K562 (cell line): Measurements from ENCODE around the gene ANKRD6.

Experiments
- FOXA3 ChIP-seq, 2 experiments: fragments of 450-650 bp in 1 of 2; sonication (generic) in 1 of 2; formaldehyde crosslinking; IDR thresholded peaks in 1 of 2; conservative IDR thresholded peaks in 1 of 2; 2 replicates each; pipeline versions ENCODE4 v1.4.0 to v1.8.0; 2020 to 2022; ENCODE audit warnings: mild to moderate bottlenecking in 2 of 2, missing genetic modification reagents in 1 of 2
- HDAC6 ChIP-seq: IDR thresholded peaks from 2 replicates; pipeline ENCODE4 v1.6.1; 2012; ENCODE audit warnings: low read depth, mild to moderate bottlenecking, control low read depth, inconsistent platforms, low read length, moderate library complexity
- SP2 ChIP-seq: IDR thresholded peaks from 2 replicates; pipeline ENCODE4 v1.6.1; 2011; ENCODE audit warnings: mild to moderate bottlenecking, low read depth, low read length, moderate library complexity; ENCODE audit not compliant: poor library complexity, severe bottlenecking; ENCODE audit errors: extremely low read depth
- TSC22D4 ChIP-seq: fragments of 450-650 bp; IDR thresholded peaks from 2 replicates; pipeline ENCODE4 v1.6.1; 2016; ENCODE audit warnings: missing genetic modification characterization, missing biosample characterization, control low read depth
- ZFP30 ChIP-seq: fragments of 250-450 bp; sonication (Bioruptor Pico); IDR thresholded peaks from 2 replicates; pipeline ENCODE4 v1.8.0; 2022; ENCODE audit warnings: moderate library complexity, mild to moderate bottlenecking, inconsistent platforms, borderline replicate concordance
- ZNF212 ChIP-seq: fragments of 450-650 bp; formaldehyde crosslinking; IDR thresholded peaks from 2 replicates; pipeline ENCODE4 v1.4.0; 2020; ENCODE audit warnings: mild to moderate bottlenecking
- ZNF24 ChIP-seq: fragments of 450-650 bp; IDR thresholded peaks from 2 replicates; pipeline ENCODE4 v1.6.1; 2016
- TF ChIP-seq, protein P1 (sequence below), 3 experiments: IDR thresholded peaks in 2 of 3; conservative IDR thresholded peaks in 1 of 3; 2 replicates each; pipeline ENCODE4 v1.5.1; 2011 to 2012; ENCODE audit warnings: low read length in 3 of 3, mild to moderate bottlenecking in 3 of 3, control low read depth in 2 of 3, improper control_type of control experiment in 1 of 3, inconsistent platforms in 1 of 3, low read depth in 1 of 3, mixed read lengths in 1 of 3, moderate library complexity in 1 of 3; ENCODE audit not compliant: insufficient read depth in 2 of 3
- TF ChIP-seq, protein P2 (sequence below): fragments of 450-650 bp; IDR thresholded peaks from 2 replicates; pipeline ENCODE4 v1.6.1; 2017; ENCODE audit warnings: antibody characterized with exemption, mild to moderate bottlenecking

DNA sequence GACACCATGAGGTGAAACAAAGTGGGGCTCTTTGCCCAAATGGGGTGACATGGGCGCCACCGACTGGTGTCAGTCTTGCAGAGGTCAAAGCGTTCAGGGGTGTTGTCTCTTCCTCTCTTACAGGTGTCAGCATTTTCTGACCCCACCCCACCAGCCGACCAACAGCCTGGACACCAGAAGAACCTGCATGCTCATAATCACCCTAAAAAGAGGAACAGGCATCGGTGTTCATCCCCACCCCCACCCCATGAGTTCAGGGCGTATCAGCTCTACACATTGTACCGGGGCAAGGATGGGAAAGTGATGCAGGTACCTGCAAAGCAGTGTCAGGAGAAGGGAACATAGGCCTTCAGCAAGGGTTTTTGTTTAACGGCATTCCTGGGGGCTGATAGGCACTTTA, 190.8 kb downstream of the ANKRD6 start:
- TF ChIP-seq ZNF212 (CRISPR knock-in tag) (no peak), ZNF24 (no peak), TSC22D4 (tag) (no peak), SP2 (no peak), HDAC6 (no peak), FOXA3 (CRISPR knock-in tag; conservative IDR thresholded peaks at IDR 0.05 in 1 of 2, IDR thresholded peaks at IDR 0.05 in 1 of 2) (no peak), ZFP30 (CRISPR knock-in tag) (no peak)
- TF ChIP-seq, protein P1, sequence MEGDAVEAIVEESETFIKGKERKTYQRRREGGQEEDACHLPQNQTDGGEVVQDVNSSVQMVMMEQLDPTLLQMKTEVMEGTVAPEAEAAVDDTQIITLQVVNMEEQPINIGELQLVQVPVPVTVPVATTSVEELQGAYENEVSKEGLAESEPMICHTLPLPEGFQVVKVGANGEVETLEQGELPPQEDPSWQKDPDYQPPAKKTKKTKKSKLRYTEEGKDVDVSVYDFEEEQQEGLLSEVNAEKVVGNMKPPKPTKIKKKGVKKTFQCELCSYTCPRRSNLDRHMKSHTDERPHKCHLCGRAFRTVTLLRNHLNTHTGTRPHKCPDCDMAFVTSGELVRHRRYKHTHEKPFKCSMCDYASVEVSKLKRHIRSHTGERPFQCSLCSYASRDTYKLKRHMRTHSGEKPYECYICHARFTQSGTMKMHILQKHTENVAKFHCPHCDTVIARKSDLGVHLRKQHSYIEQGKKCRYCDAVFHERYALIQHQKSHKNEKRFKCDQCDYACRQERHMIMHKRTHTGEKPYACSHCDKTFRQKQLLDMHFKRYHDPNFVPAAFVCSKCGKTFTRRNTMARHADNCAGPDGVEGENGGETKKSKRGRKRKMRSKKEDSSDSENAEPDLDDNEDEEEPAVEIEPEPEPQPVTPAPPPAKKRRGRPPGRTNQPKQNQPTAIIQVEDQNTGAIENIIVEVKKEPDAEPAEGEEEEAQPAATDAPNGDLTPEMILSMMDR (IDR thresholded peaks at IDR 0.05 in 2 of 3, conservative IDR thresholded peaks at IDR 0.05 in 1 of 3; ENCODE audit: insufficient read depth in 2 of 3, low read depth in 1 of 3, low read length in 3 of 3): no peak
- TF ChIP-seq, protein P2, sequence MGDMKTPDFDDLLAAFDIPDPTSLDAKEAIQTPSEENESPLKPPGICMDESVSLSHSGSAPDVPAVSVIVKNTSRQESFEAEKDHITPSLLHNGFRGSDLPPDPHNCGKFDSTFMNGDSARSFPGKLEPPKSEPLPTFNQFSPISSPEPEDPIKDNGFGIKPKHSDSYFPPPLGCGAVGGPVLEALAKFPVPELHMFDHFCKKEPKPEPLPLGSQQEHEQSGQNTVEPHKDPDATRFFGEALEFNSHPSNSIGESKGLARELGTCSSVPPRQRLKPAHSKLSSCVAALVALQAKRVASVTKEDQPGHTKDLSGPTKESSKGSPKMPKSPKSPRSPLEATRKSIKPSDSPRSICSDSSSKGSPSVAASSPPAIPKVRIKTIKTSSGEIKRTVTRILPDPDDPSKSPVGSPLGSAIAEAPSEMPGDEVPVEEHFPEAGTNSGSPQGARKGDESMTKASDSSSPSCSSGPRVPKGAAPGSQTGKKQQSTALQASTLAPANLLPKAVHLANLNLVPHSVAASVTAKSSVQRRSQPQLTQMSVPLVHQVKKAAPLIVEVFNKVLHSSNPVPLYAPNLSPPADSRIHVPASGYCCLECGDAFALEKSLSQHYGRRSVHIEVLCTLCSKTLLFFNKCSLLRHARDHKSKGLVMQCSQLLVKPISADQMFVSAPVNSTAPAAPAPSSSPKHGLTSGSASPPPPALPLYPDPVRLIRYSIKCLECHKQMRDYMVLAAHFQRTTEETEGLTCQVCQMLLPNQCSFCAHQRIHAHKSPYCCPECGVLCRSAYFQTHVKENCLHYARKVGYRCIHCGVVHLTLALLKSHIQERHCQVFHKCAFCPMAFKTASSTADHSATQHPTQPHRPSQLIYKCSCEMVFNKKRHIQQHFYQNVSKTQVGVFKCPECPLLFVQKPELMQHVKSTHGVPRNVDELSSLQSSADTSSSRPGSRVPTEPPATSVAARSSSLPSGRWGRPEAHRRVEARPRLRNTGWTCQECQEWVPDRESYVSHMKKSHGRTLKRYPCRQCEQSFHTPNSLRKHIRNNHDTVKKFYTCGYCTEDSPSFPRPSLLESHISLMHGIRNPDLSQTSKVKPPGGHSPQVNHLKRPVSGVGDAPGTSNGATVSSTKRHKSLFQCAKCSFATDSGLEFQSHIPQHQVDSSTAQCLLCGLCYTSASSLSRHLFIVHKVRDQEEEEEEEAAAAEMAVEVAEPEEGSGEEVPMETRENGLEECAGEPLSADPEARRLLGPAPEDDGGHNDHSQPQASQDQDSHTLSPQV: no peak
